Suprapubic skin (tissue), 4 donors: ENCODE results near the gene PARG. TPM values are rescaled to one million over a fixed set of nuclear protein-coding genes. Genes with fewer than 3 reads are reported as not detected.

ENCODE experiments used
- DNase-seq, 2 donors: peaks; one replicate each; pipeline ENCODE4 v3.0.0-alpha.2; 2019; ENCODE audit warnings: low spot score in 2 of 2
- H3K27ac ChIP-seq: fragments of 200-600 bp; sonication (generic); one replicate; pipeline ENCODE4 v1.5.1; 2019
- H3K27me3 ChIP-seq: fragments of 200-600 bp; sonication (generic); one replicate; pipeline ENCODE4 v1.5.1; 2019
- H3K36me3 ChIP-seq: fragments of 200-600 bp; sonication (generic); one replicate; pipeline ENCODE4 v1.5.1; 2019
- H3K4me1 ChIP-seq: fragments of 200-600 bp; sonication (generic); one replicate; pipeline ENCODE4 v1.5.1; 2019
- H3K4me3 ChIP-seq: fragments of 200-600 bp; sonication (generic); one replicate; pipeline ENCODE4 v1.5.1; 2019; ENCODE audit warnings: mild to moderate bottlenecking
- H3K9me3 ChIP-seq: fragments of 200-600 bp; sonication (generic); one replicate; pipeline ENCODE4 v1.5.1; 2019
- EP300 ChIP-seq: sonication (generic); formaldehyde crosslinking; IDR thresholded peaks from one replicate; pipeline ENCODE4 v1.6.1; 2017; ENCODE audit warnings: antibody characterized with exemption
- POLR2A ChIP-seq, 2 donors: fragments of 450-650 bp; IDR thresholded peaks; one replicate each; pipeline ENCODE4 v1.6.1; 2017; ENCODE audit warnings: antibody characterized with exemption in 2 of 2, mild to moderate bottlenecking in 2 of 2, moderate library complexity in 2 of 2
- POLR2AphosphoS5 ChIP-seq, 3 donors: sonication (generic); formaldehyde crosslinking; IDR thresholded peaks; one replicate each; pipeline ENCODE4 v1.6.1; 2017; ENCODE audit warnings: antibody characterized with exemption in 3 of 3
- WGBS: methylation state at CpG from one replicate; pipeline ENCODE4 v1.1.5; 2018; 5-methylcytosine and 5-hydroxymethylcytosine counted together
- total RNA-seq, 4 donors: library from RNA; depleted of rRNA; stranded (reverse); fragments of >200 nt; gene quantifications; one replicate each; pipeline ENCODE4 v1.1.0, GENCODE V29; 2016
- TF ChIP-seq, protein P1 (sequence below), 2 donors: fragments of 200-600 bp in 1 of 2; fragments of 450-650 bp in 1 of 2; sonication (generic) in 1 of 2; IDR thresholded peaks; one replicate each; pipeline ENCODE4 v1.5.1; 2016 to 2019; ENCODE audit warnings: antibody characterized with exemption in 2 of 2, mild to moderate bottlenecking in 1 of 2, moderate library complexity in 1 of 2

Gene PARG
- total RNA-seq, 4 donors from 2014 or later, result 17.5 to 38.1 (median 21.0) TPM

DNA sequence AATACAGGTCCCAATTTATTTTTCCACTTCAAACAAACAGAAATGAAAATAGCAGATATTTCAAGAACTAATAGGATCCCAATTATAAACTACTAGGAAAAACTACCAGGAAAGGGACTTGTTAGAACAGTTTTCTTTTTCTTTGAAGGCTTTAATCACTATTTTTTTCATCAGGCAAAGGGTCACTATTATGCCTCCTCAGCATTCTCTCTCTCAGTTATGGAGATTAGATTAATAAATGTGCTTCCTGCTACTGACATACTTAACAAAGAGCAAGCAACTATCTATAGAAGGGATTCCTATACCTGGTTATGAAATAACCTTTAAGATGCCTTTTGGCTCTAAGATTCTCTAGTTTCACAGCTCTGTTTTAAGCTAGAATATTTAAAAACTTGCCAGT lies 108.7 kb downstream of the PARG start:
- H3K27ac ChIP-seq, result no peak overlapping the region
- TF ChIP-seq EP300 (no peak), POLR2A (IDR thresholded peaks at IDR 0.05) (no peak), POLR2AphosphoS5 (IDR thresholded peaks at IDR 0.05) (no peak)
- TF ChIP-seq, protein P1, sequence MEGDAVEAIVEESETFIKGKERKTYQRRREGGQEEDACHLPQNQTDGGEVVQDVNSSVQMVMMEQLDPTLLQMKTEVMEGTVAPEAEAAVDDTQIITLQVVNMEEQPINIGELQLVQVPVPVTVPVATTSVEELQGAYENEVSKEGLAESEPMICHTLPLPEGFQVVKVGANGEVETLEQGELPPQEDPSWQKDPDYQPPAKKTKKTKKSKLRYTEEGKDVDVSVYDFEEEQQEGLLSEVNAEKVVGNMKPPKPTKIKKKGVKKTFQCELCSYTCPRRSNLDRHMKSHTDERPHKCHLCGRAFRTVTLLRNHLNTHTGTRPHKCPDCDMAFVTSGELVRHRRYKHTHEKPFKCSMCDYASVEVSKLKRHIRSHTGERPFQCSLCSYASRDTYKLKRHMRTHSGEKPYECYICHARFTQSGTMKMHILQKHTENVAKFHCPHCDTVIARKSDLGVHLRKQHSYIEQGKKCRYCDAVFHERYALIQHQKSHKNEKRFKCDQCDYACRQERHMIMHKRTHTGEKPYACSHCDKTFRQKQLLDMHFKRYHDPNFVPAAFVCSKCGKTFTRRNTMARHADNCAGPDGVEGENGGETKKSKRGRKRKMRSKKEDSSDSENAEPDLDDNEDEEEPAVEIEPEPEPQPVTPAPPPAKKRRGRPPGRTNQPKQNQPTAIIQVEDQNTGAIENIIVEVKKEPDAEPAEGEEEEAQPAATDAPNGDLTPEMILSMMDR (IDR thresholded peaks at IDR 0.05), result no peak
- DNase-seq, result no peak
- H3K36me3 ChIP-seq, result peaks cover 47% of the 10 kb centered on the region
- H3K4me3 ChIP-seq, result no peak overlapping the region
- no peaks in the 10 kb centered on the region for H3K4me1 ChIP-seq
- no peaks in the 10 kb centered on the region for H3K9me3 ChIP-seq
- H3K27me3 ChIP-seq, result no peaks in the 10 kb centered on the region

DNA sequence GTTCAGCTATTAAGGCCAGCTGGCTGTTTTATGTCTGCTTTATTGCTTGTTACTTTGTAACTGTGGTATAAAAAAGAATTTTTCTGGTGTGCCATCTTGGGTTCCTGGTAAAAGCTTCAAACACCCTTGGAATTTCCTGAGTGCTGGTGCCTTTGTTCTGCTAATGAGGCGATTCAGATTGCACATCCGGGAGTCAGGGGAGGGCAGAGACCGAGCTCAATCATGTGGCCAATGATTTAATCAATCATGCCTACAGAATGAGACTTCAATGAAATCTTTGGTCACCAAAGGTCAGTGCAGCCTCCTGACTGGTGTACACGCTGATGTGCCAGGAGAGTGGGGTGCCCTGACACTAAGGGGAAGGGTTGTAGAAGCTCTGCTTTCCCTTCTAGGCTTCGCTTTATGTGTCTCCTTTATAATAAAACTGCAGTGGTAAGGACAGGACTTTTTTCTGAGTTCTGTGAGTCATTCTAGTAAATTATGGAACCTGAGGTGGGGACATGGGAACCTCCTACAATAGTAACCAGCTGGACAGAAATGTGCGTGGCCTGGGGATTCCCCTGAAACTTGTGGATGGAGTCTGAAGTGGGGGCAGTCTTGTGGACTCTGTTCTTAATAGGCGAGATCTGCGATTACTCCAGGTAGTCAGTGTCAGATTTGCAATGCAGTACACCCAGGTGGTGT lies 110.3 kb downstream of the PARG start:
- peaks cover 49% of the 10 kb centered on the region for H3K36me3 ChIP-seq
- H3K4me1 ChIP-seq, result no peaks in the 10 kb centered on the region
- no peaks in the 10 kb centered on the region for H3K27me3 ChIP-seq
- no peak for DNase-seq
- 71% methylated on average over 8 of the region's 8 CpGs for WGBS
- TF ChIP-seq POLR2A (IDR thresholded peaks at IDR 0.05) (no peak), EP300 (no peak), POLR2AphosphoS5 (IDR thresholded peaks at IDR 0.05) (no peak)
- TF ChIP-seq, protein P1 (IDR thresholded peaks at IDR 0.05), result no peak
- H3K27ac ChIP-seq, result no peak overlapping the region
- no peaks in the 10 kb centered on the region for H3K9me3 ChIP-seq
- H3K4me3 ChIP-seq, result no peak overlapping the region

DNA sequence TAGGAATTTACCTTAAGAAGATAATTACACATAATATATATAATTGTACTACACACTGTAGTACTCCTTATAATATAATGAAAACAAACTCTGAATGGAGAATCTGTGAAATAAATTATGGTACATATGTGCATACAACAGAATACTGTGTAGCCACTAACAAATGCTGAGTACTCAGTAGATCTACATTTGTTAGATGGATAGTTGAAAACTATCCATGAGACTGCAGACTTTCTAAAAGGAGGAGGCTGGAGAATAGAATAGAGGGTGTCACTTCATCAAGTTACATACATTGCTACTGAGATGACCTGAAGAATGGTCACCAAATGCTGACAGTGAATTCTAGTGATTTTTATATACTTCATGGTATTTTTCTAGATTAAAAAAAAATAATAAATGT lies 111.0 kb downstream of the PARG start:
- Histone ChIP-seq H3K36me3 (peaks cover 51% of the 10 kb centered on the region), H3K4me1 (no peaks in the 10 kb centered on the region), H3K27me3 (no peaks in the 10 kb centered on the region), H3K9me3 (no peaks in the 10 kb centered on the region), H3K27ac (no peak overlapping the region), H3K4me3 (no peak overlapping the region)
- TF ChIP-seq, protein P1 (IDR thresholded peaks at IDR 0.05), result no peak
- no peak for TF ChIP-seq POLR2AphosphoS5 (IDR thresholded peaks at IDR 0.05)
- no peak for TF ChIP-seq EP300
- TF ChIP-seq POLR2A (IDR thresholded peaks at IDR 0.05), result no peak
- no peak for DNase-seq

DNA sequence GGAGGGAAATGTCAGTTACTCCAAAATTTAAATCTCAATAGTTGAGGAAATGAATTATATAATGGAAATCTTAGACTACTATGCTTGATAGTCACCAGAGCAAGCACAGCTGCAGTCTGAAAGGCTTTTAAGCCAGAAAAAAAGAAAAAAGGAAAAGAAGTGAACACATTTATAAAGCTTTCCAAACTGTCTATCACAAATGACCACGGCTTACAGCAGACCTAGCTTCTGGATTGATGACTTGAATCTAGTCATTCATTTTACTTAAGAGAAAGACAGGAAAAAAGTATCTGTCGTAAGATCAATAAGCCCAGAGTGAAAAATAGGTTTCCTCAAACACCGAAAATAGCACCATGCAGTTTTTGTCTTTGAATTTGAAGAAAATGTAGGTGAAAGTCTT lies 111.8 kb downstream of the PARG start:
- TF ChIP-seq, protein P1 (IDR thresholded peaks at IDR 0.05), result no peak
- TF ChIP-seq POLR2AphosphoS5 (IDR thresholded peaks at IDR 0.05), result no peak
- no peak for TF ChIP-seq EP300
- TF ChIP-seq POLR2A (IDR thresholded peaks at IDR 0.05), result no peak
- H3K36me3 ChIP-seq, result peaks cover 51% of the 10 kb centered on the region
- H3K4me1 ChIP-seq, result no peaks in the 10 kb centered on the region
- H3K9me3 ChIP-seq, result no peaks in the 10 kb centered on the region
- 74% methylated on average over 3 of the region's 3 CpGs for WGBS
- H3K27ac ChIP-seq, result no peak overlapping the region
- no peaks in the 10 kb centered on the region for H3K27me3 ChIP-seq
- no peak for DNase-seq
- H3K4me3 ChIP-seq, result no peak overlapping the region

DNA sequence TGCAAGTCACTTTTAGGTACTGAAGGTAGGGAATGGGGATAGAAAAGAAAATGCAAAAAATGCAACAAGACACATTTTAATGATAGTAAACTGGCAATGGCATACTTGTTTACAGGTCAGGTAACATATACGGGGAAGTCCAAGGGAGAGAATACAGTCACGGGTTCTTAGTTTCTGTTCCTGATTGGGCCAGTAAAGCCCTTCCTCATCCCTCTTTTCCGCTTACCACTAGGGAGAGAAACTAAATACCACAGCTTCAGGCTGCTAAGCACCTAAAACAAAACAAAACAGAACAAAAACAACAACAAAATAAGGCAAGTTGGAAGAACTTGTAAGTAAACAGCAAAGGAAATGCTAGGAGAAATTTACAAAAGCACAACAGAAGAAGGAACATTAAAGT lies 114.5 kb downstream of the PARG start:
- Histone ChIP-seq H3K27ac (no peak overlapping the region), H3K4me3 (no peak overlapping the region), H3K4me1 (peaks cover 3% of the 10 kb centered on the region), H3K27me3 (no peaks in the 10 kb centered on the region), H3K9me3 (no peaks in the 10 kb centered on the region), H3K36me3 (peaks cover 48% of the 10 kb centered on the region)
- 90% methylated on average over 3 of the region's 3 CpGs for WGBS
- TF ChIP-seq POLR2A (IDR thresholded peaks at IDR 0.05) (no peak), EP300 (no peak), POLR2AphosphoS5 (IDR thresholded peaks at IDR 0.05) (no peak)
- TF ChIP-seq, protein P1 (IDR thresholded peaks at IDR 0.05), result no peak
- no peak for DNase-seq
